ENCODE measurements around the gene USP34. TPM values are rescaled to one million over a fixed set of nuclear protein-coding genes. Genes with fewer than 3 reads are reported as not detected.

USP34 gene
- total and polyA plus RNA-seq, 4 donors = 13.4 to 82.7 (median 51.1) TPM

GRCh38 chr2:61404438-61404837, 66.4 kb downstream of the USP34 start:
- no peak for DNase-seq (ENCODE audit: low spot score)
- no peaks in the 10 kb centered on the region for H3K9me3 ChIP-seq (ENCODE audit: control insufficient read depth in 4 of 4, low read length in 3 of 4)
- no peak overlapping the region for H3K27ac ChIP-seq (ENCODE audit: low read depth in 1 of 2, low read length in 2 of 2)
- 100% methylated on average over 1 of the region's 1 CpG for WGBS
- H3K36me3 ChIP-seq (ENCODE audit: control insufficient read depth in 4 of 4, insufficient read depth in 3 of 4, low read depth in 1 of 4, low read length in 3 of 4) = peaks cover 0 to 2% (median 0%) of the 10 kb centered on the region in 4 donors
- TF ChIP-seq ZBTB33 (IDR thresholded peaks at IDR 0.05) (no peak), JUND (IDR thresholded peaks at IDR 0.05) (no peak), HNF4A (conservative IDR thresholded peaks at IDR 0.05) (no peak), RXRA (IDR thresholded peaks at IDR 0.05) (no peak), SP1 (IDR thresholded peaks at IDR 0.05) (no peak), ATF3 (IDR thresholded peaks at IDR 0.05) (no peak), EGR1 (IDR thresholded peaks at IDR 0.05; ENCODE audit: low read depth in 2 of 2) (no peak), NR2F2 (IDR thresholded peaks at IDR 0.05) (no peak), TAF1 (conservative IDR thresholded peaks at IDR 0.05) (no peak), HNF4G (IDR thresholded peaks at IDR 0.05) (no peak), GABPA (IDR thresholded peaks at IDR 0.05 in 1 of 2, conservative IDR thresholded peaks at IDR 0.05 in 1 of 2) (no peak)
- no peaks in the 10 kb centered on the region for H3K27me3 ChIP-seq (ENCODE audit: control insufficient read depth in 4 of 4, insufficient read depth in 4 of 4, low read length in 3 of 4)
- no peak overlapping the region for H3K4me3 ChIP-seq (ENCODE audit: low read depth in 1 of 3, low read length in 3 of 3)
- peaks cover 0 to 8% (median 2%) of the 10 kb centered on the region in 4 donors for H3K4me1 ChIP-seq (ENCODE audit: control insufficient read depth in 4 of 4, insufficient read depth in 4 of 4, low read length in 3 of 4)
- H3K9ac ChIP-seq (ENCODE audit: low read depth in 1 of 2, low read length in 2 of 2) = no peak overlapping the region

- Histone ChIP-seq H3K27ac (ENCODE audit: low read depth in 1 of 2, low read length in 2 of 2) (no peak overlapping the region), H3K4me3 (ENCODE audit: low read depth in 1 of 3, low read length in 3 of 3) (no peak overlapping the region), H3K4me1 (ENCODE audit: control insufficient read depth in 4 of 4, insufficient read depth in 4 of 4, low read length in 3 of 4) (no peaks in the 10 kb centered on the region), H3K9me3 (ENCODE audit: control insufficient read depth in 4 of 4, low read length in 3 of 4) (no peaks in the 10 kb centered on the region), H3K9ac (ENCODE audit: low read depth in 1 of 2, low read length in 2 of 2) (no peak overlapping the region), H3K36me3 (ENCODE audit: control insufficient read depth in 4 of 4, insufficient read depth in 3 of 4, low read depth in 1 of 4, low read length in 3 of 4) (peaks cover 0 to 7% (median 4%) of the 10 kb centered on the region in 4 donors), H3K27me3 (ENCODE audit: control insufficient read depth in 4 of 4, insufficient read depth in 4 of 4, low read length in 3 of 4) (no peaks in the 10 kb centered on the region)
- no peak for DNase-seq (ENCODE audit: low spot score)
- WGBS = 96% methylated on average over 12 of the region's 12 CpGs
- TF ChIP-seq SP1 (IDR thresholded peaks at IDR 0.05) (no peak), EGR1 (IDR thresholded peaks at IDR 0.05; ENCODE audit: low read depth in 2 of 2) (no peak), CTCF (IDR thresholded peaks at IDR 0.05; ENCODE audit: low read depth, low read length, missing input control) (no peak), FOXA2 (IDR thresholded peaks at IDR 0.05) (no peak), REST (IDR thresholded peaks at IDR 0.05) (no peak), TAF1 (conservative IDR thresholded peaks at IDR 0.05) (no peak), ATF3 (IDR thresholded peaks at IDR 0.05) (no peak), JUND (IDR thresholded peaks at IDR 0.05) (no peak), RXRA (IDR thresholded peaks at IDR 0.05) (no peak), MAX (IDR thresholded peaks at IDR 0.05) (no peak), RAD21 (IDR thresholded peaks at IDR 0.05) (no peak), HNF4G (IDR thresholded peaks at IDR 0.05) (no peak), GABPA (IDR thresholded peaks at IDR 0.05 in 1 of 2, conservative IDR thresholded peaks at IDR 0.05 in 1 of 2) (no peak), NR2F2 (IDR thresholded peaks at IDR 0.05) (no peak), ZBTB33 (IDR thresholded peaks at IDR 0.05) (no peak), HNF4A (conservative IDR thresholded peaks at IDR 0.05) (no peak), YY1 (IDR thresholded peaks at IDR 0.05) (no peak), FOXA1 (IDR thresholded peaks at IDR 0.05) (no peak)
Observed at GRCh38 chr2:61398413-61398812, 72.5 kb downstream of the USP34 start.

Measured in liver (tissue), 9 donors.